Activated naive CD4-positive, alpha-beta T cell treated with anti-CD3 and anti-CD28 coated beads, Interleukin-2, amount 50 U/mL, for 16 hours (primary cell): Measurements from ENCODE around the gene DDX49.
A peak's percentile ranks its signal among the peaks of the same experiment; 100 is the strongest.
"Not testable (repeated sequence)": the region's sequence is repeated elsewhere in the genome, so short reads cannot be mapped to it uniquely, and the experiment has no call there.

Experiments used
- DNase-seq: peaks from one replicate; pipeline ENCODE4 v3.0.0-alpha.2; 2020

Gene DDX49

DNA sequence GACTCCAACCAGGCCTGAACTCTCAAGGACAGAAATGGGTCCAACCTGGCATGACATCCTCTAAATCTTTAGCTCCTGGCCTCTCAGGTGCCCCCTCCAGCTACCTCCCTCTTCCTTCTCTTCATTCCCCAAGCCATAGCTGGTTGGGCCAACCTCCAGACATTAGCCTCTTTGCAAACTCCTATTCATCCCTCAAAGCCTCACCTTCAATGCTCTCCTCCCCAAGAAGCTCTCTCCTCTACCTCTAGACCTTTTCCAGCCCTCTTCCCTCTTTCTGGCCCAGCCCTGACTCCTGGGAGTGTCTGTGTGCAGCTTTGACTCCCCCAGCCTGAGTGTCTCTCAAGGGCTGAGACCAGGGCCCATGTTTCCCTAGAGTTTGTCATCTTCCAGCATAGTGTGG, 26.8 kb downstream of the DDX49 start:
- DNase-seq, result no peak

DNA sequence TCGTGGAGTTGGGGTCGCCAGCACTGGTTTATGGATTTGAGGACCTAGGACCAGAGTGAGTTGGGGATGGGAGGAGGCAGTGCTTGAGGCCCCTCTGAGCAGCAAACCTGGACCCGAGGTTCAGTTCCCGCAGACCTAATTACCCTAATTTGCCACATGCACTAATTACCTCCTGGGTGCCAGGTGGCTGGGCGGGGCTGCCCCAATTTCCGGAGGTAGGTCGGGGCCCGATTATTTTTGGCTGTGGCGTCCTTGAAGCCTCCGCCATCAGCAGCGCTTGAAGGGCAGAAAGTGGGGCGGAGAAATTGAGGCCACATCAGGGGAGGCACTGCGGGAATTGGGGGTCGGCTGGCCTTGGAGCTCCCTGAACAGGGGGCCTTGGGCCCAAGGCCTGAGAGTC, 27.4 kb downstream of the DDX49 start:
- DNase-seq, result no peak

DNA sequence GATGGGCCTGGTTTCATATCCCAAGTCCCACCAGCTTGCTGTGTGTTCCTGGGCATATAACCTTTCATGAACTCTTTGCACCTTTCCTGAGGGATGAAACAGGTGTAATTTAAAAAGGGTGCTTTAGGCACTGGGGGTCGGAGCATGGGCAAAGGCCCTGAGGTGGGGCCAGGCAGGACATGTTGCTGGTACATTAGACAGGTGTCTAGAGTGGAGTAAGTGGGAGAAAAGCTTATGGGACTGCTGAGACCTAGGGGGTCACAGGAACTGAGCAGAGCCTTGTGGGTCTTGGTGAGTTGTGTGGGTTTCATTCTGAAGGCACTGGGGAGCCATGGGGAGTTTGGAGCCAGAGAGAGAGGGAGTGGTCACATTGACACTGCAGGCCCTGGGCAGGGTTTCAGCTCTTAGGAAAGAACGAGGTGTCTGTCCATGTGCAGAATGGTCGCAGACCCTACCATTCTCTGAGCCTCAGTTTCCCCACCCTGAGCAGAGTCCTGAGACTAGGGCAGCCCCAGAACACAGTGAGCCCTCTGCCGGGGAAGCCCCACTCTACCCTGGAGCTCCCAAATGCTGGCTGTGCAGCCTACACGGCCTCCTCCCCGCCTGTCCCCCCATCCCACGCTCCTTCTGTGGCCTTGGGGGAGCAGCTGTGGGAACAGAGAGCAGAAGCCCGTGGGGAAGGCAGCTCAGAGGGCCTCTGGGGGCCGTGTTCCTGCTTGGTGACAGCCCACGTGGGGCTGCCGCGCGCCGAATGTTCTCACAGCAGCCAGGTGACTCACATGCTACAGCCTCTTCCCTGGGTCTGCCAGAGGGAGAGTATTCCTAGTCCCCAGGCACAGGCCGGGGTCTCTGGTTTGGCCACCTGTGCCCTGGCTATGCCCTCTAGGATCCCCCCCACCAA, 28.8 kb downstream of the DDX49 start:
- DNase-seq, result no peak

DNA sequence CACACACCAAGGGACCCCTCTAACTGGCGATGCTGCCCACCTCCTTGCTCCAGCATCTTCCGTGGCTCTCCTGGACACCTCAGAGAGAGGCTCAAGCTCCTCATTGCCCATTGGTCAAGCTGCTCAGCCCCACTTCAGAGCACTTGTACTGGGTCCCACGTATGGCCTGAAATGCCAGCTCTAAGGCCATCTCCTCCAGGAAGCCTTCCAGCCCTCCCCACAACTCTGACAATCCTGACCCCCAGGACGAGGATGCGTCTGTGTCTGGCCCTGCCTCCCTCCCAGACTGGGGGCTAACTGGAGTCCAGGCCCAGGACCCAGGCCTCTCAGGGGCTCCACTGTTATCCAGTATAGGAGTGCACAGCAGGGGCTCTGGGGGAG, 29.5 kb downstream of the DDX49 start:
- no peak for DNase-seq

DNA sequence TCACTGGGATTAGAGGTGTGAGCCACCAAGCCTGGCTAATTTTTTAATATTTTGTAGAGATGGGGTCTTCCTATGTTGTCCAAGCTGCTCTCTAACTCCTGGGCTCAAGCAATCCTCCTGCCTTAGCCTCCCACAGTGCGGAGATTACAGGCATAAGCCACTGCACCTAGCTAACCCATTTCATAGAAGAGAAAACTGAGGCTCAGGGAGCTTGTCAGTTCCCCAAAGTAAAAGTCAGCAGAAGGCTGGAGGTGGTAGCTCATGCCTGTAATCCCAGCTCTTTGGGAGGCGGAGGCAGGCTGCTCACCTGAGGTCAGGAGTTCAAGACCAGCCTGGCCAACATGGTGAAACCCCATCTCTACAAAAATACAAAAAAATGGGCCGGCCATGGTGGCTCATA, 30.3 kb downstream of the DDX49 start:
- DNase-seq, result no peak

DNA sequence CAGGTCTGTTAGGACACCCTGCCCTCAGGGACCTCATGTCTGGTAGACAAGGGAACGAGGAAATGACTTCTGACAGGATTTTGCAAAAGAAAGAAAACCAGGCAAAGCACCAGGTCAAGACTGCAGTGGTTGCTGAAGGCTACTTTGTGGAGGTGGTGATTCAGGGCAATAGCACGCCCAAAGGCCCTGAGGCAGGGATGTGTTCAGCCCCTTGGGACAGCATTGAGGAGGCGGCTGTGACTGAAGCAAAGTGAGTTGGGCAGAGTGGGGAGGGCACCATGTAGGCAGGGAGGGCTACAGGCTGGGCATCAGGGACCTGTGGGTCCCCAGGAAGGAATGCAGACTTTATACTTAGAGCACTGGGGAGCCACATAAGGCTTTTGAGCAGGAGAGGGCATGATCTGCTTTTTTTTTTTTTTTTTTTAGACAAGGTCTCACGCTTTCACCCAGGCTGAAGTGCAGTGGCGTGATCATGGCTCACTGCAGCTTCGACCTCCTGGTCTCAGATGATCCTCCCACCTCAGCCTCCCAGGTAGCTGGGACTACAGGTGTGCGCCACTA, 32.3 kb downstream of the DDX49 start:
- no peak for DNase-seq

DNA sequence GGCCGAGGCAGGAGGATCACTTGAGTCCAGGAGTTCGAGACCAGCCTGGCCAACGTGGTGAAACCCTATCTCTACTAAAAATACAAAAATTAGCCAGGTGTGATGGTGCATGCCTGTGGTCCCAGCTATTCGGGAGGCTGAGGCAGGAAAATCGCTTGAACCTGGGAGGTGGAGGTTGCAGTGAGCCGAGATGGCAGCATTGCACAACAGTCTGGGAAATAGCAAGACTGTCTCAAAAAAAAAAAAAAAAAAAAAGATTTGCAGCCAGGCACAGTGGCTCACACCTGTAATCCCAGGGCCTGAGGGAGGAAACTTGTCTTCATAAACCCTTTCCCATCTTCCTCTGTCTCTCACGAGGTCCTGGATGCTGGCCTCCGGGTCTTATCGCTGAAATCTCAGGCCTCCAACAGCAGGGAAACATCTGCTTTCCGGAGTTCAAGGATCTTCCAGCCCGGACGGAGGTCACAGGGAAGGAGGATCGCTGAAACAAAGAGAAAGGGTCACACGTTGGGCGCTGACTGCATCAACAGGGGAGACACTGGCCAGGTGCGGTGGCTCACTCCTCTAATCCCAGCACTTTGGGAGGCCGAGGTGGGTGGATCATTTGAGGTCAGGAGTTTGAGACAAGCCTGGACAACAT, 33.0 kb downstream of the DDX49 start:
- not testable (repeated sequence) for DNase-seq

DNA sequence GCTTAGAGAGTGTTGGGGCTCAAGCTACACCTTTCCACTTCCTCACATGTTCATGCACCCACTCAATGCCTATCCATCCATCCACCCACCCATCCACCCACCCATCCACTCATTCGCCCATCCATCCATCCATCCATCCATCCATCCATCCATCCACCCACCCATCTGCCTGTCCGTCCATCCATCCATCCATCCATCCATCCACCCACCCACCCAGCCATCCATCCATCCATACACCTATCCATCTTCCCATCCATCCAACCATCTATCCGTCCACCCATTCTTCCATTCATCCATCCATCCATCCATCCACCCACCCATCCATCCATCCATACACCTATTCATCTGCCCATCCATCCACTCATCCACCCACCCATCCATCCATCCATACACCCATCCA, 34.6 kb downstream of the DDX49 start:
- DNase-seq, result no peak

DNA sequence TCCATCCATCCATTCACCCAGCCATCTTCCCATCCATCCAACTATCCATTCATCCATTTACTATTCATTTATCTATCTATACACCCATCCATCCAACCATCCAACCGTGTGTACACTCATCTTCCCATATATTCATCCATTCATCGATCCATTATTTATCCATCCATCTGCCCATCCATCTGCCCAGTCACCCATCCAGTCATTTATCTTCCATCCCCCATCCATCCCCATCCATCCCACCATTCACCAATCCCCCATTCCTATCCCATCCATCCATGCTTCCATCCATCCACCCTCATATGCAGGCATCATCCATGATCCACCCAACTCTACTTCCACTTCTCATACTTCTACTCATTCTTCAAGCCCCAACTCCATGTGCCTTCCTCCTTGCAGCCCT, 35.5 kb downstream of the DDX49 start:
- DNase-seq, result no peak

DNA sequence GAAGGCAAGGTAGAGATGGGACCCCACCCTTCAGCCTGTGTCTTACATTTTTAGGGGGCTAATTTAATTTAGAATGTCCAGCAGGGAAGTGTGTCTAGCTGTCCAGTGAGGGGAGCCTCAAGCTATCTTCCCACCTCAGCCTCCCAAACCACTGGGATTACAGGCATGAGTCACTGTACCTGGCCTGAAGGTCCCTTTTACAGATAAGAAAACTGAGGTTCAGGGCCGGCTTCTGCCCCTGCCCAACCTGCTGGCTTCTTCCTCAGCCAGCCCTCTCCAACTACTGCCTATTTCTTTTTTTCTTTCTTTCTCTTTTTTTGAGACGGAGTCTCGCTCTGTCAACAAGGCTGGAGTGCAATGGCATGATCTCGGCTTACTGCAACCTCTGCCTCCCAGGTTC, 40.9 kb downstream of the DDX49 start:
- DNase-seq, result no peak

DNA sequence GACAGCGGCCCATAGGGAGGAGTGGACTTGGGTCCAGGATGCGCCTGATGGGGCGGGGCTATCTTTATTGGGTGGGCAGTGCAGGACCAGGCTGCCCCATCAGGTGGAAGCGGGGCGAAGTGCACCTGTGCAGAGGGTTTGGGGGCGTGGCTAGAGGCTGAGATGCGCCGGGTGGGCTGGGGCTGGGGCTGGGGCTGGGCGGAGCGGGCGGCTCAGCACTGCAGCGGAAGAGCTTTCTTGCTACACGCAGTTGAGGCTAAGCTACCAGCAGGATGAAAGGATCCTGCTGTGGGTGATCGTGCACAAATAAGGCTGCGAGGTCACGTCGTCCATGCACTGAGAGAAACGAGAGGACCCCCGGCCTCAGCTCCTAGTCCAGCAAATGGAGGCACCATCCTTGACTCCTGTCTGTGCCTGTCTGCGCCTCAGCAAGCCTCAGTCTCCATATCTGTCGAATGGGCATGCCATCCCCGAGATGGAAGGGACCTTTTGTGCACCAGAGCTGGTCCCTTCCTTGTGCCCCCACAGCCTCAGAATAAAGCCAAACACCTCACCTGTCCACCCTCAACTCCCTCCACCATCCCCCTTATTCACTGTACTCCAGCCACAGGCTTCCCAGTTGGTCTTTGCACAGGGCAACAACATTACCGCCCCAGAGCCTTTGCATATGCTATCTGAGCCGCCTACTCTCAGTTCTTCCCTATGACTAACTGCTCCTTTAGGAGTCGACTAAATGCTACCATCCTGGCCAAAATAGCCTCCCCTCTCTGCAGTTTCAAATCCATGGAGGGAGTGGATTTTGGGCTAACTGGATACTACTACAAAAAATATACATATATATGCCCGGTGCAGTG, 42.5 kb downstream of the DDX49 start:
- peak; percentile 22 for DNase-seq

DNA sequence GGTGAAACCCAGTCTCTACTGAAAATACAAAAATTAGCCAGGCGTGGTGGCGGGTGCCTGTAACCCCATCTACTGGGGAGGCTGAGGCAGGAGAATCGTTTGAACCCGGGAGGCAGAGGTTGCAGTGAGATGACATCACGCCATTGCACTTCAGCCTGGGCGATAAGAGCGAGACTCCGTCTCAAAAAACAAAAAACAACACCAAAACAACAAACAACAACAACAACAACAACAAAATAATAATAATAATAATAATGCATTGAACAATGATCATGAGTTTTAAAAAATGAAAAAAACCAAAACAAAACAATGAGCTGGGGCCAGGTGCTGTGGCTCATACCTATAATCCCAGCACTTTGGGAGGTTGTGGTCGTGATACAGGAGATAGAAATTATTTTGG, 44.6 kb downstream of the DDX49 start:
- no peak for DNase-seq

DNA sequence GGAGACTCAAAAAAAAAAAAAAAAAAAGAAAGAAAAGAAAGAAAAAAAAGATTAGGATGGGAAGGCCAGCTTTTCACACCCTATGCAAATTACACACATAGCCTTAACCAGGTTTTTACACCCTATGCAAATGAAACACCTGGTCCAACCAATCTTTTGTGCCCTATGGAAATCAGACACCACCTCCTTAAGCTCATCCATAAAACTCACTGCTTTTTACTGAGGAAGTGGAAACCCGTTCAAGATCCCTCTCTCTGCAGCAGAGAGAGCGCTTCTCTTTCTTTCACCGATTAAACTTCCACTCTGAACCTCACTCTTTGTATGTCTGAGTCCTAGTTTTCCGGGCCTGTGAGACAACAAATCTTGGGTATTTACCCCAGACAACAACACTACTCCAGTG, 46.8 kb downstream of the DDX49 start:
- DNase-seq, result no peak

DNA sequence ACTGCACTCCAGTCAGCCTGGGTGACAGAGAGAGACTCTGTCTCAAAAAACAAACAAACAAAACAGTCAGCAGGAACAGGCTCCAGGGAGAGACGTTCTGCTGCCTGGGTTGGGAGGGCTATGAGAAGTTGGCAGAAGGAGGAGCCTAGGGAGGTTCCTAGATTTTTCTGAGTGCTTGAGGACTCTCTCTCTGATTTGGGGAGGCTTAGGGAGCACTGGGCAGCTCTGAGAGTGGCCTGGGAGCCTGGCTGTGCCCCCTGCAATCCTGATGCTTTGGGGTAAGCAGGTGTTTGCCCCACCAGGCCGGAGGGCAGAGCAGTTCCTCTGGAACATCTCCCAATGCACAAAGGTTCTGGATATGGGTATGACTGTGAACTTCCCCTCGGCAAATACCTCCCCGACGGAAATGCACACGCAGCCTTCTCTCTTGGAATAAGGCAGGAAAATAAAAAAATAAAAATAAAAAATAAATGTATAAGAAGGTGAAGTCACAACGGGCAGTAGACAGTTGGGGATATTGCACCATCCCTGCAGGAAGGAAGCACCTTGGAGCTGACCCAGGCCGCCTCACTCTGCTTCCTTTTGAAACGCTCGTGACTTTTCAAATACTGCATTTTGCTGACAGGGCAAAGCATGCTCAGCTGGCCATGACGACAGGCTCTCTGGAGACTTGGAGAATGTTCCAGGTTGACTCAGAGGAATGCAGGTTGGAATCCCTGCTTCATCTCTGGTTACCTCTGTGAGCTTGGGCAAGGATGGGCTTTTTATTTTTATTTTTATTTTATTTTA, 48.0 kb downstream of the DDX49 start:
- no peak for DNase-seq

DNA sequence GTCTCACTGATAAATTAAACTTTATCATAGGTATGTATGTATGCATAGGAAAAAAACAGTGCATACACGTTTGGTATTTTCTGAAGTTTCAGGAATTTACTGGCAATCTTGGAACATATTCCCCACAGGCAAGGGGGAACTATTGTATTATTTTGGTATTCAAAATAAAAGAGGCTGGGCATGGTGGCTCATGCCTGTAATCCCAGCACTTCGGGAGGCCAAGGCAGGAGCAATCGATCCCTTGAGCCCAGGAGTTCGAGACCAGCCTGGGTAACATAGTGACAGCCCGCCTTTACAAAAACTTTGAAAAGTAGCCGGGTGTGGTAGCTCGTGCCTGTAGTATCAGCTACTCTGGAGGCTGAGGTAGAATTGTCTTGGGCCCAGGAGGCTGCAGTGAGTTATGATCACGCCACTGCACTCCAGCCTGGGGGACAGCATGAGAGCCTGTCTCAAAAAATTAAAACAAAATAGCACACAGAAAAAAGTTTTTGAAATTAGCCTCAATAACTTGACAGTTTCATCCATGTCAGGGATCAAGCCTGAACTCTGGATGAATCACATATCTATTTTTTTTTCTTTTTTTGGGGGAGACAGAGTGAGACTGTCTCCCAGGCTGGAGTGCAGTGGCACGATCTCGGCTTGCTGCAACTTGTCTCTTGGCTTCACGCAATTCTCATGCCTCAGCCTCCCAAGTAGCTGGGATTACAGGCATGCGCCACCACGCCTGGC, 50.6 kb downstream of the DDX49 start:
- DNase-seq, result no peak

DNA sequence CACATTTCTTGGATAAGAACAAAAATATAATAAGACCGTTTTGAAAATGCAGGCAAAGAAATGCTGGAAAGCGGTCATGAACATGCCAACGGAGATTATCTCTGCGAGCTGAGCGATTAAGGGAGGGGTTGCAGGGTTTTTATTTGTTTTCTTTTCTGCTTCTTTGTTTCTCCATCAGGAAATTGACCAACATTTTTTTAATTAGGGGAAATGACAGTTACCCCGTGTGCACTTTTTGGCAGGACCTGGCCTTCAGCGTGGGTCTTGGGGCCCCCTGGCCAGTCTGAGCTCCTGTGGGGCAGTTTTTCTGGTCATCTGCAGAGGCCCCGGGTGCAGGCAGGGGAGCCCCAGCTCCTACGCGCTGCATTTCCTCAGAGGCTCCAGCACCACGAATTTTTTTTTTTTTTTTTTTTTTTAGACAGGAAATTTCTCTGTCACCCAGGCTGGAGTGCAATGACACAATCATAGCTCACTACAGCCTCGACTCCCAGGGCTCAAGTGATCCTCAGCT, 52.8 kb downstream of the DDX49 start:
- DNase-seq, result no peak

DNA sequence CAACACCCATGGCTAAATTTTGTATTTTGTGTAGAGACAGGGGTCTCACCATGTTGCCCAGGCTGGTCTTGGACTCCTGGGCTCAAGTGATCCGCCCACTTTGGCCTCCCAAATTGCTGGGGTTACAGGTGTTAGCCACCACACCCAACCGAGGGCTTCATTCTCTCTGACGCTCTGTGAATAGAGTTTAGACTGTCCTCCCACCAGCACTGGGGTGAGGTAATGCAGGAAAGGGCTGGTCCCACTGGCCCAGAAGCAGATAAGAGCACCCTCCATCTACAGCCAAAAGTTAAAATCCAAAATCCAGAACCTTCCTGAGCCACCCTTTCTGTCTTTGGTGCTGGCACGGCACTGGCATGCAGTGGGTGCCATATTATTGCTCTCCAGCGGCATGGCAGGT, 53.3 kb downstream of the DDX49 start:
- DNase-seq, result no peak

DNA sequence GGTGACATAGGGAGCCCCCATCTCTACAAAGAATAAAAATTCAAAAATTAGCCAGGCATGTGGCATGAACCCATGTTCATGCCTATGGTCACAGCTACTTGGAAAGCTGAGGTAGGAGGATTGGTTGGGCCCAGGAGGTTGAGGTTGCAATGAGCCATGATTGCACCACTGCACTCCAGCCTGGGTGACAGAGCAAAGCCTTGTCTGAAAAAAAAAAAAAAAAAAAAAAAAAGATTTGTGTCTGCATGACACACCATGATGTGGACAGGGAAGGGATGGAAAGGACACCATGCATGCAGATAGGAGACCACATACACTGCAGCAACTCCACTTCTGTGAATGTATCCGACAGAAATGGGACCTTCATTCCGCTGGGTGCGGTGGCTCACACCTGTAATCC, 55.5 kb downstream of the DDX49 start:
- DNase-seq, result no peak

DNA sequence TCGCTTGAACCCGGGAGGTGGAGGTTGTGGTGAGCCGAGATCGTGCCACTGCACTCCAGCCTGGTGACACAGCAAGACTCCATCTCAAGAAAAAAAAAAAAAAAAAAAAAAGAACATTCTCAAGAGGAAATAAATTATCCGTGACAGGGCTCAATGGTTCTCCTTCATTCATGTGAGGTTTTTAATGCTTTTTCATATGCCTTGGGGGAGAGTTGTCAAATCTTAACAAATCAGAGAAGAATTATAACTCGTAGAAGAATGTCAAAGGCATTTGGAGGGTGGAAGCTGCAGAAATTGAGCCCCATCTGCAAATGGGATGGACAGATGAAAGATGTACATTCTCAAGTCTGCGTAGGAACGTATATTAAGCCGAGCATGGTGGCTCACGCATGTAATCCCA, 56.4 kb downstream of the DDX49 start:
- DNase-seq, result no peak
